GM12874 (cell line): ENCODE results near the gene PDRG1.

ENCODE experiments used
- TF ChIP-seq, protein P1 (sequence below): IDR thresholded peaks from 2 replicates; pipeline ENCODE4 v1.5.1; 2011; ENCODE audit warnings: low read depth, mild to moderate bottlenecking, control low read depth, low read length, moderate library complexity; ENCODE audit not compliant: insufficient read depth

PDRG1 gene

DNA sequence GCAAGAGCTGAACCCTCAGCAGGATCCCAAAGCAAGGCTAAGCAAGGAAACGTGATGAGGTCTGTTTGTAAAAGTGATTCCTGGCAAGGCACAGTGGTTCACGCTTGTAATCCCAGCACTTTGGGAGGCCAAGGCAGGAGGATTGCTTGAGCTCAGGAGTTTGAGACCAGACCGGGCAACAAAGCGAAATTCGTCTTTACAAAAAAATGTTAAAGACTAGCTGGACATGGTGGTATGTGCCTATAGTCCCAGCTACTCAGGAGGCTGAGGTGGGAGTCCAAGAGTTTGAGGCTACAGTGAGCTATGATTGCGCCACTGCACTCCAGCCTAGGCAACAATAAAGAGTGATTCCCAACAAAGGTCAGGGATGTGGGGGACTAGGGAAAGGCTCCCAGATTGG is 12.0 kb upstream of the PDRG1 start:
- TF ChIP-seq, protein P1, sequence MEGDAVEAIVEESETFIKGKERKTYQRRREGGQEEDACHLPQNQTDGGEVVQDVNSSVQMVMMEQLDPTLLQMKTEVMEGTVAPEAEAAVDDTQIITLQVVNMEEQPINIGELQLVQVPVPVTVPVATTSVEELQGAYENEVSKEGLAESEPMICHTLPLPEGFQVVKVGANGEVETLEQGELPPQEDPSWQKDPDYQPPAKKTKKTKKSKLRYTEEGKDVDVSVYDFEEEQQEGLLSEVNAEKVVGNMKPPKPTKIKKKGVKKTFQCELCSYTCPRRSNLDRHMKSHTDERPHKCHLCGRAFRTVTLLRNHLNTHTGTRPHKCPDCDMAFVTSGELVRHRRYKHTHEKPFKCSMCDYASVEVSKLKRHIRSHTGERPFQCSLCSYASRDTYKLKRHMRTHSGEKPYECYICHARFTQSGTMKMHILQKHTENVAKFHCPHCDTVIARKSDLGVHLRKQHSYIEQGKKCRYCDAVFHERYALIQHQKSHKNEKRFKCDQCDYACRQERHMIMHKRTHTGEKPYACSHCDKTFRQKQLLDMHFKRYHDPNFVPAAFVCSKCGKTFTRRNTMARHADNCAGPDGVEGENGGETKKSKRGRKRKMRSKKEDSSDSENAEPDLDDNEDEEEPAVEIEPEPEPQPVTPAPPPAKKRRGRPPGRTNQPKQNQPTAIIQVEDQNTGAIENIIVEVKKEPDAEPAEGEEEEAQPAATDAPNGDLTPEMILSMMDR, result no peak

DNA sequence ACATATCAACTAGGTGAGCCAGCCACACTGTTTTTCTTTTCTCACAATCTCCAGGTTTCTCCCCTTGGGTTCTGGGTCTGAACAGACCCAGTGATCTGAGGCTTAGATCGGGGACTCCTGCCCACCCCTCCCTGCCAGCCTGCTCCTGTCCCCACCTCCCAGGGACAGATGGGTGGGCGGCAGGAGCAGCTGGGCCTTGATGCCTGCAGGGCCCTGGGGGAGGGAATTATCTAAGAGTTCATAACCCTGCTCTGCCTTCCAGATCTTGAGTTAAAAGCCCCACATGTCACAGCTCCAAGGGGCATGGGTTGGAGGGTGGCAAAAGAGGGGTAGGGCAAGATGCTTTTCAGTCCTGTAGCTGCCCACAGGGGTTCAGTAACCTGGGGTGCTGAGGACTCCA is 10.9 kb upstream of the PDRG1 start:
- TF ChIP-seq, protein P1, result no peak

DNA sequence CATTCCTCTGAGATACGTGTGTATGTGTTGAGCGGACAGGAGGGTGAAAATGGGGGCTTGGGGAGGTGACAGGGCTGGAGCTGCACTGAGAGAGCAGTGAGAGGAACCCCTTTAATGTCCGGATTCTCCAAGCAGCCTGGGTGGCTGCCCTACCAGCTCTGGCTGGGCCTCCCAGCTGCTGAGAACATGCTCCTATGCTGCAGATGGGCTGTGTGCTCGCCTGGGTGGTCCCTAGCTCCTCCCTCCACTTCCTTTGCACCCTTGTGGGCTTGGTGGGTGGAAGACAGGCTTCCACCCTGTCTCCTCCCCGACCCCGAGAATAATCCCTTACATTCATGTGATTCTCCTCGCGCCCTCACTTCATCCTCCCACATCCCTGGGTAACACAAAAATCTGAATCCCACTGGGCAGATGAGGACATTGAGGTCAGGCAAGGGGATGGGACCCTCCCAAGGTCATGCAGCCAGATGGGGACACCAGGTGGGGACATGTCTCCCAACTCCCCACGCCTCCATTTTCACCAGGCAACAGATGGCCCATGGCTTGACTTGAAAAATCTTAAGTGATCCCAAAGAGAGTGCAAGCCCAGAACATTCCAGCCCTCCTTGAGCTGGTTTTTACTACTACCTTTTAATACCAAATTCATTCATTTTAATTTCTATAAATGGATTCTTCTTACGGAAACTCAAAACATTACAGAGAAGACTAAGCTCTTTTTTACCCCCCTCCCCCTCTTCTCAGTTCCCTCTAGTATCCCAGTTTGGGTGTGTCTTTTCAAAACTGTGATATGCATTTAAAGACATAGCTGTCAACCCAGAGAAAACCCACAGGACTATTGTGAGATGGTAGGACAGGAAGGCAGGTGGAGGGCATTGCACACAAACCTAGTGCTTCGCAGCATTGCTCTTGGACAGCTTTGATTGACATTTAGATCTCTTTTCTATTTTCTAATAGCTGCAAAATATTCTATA is 5.0 kb upstream of the PDRG1 start:
- TF ChIP-seq, protein P1, result no peak

DNA sequence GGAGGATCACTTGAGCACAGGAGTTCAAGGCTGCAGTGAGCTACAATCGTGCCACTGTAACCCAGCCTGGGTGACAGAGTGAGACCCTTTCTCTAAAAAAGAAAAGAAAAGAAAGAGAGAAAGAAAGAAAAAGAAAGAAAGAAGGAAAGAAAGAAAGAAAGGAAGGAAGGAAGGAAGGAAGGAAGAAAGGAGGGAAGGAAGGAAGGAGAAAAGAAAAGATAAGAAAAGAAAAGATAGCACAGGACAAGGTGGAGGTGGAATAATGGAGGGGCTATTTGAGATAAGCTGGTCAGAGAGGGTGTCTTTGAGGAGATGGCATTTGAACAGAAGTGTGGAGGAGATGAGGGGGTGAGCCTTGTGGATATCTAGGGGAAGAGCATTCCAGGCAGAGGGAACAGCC is 2.7 kb upstream of the PDRG1 start:
- TF ChIP-seq, protein P1, result no peak

DNA sequence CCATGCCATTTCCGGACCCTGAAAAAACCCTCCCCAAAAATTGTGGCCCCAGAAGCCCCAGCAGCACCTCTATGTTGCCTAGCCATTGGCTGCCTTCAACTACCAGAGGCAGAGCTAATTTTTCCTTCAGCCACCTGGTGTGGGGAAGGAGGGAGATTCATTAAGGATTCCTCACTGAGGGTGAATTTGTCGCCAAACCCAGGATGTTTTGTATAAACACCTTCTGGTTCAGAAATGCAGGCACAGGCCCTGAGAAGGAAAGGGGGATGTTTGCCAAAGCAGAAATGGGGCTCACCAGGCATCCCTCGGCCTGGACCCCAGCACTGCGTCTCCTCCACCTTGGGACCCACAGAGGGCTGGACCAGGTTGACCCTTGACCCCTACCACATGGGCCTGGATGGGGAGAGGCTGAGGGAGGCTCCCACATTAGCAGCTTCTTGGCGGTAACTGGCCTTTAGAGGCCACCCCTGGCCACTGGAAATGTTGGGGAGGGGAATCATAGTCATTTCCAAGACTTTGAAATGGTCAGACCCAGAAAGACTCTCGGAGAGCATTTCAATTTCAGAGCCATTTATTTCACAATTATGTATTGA is 1.8 kb upstream of the PDRG1 start:
- TF ChIP-seq, protein P1, result no peak

DNA sequence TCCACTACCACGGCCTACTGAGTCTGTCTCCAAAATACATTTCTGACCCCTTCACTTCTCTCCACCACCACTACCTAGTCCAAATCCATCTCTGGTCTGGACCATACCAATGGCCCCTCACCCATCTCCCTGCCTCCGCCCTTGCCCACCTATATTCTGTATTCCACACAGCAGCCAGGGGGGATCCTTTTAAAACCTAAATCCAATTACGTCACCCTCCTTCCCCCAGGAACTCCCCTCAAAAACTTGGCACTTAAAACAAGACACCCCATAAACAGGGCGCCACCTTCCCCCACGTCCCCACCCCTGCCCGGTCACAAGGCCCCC is 680 bp downstream of the PDRG1 start:
- TF ChIP-seq, protein P1, result no peak

DNA sequence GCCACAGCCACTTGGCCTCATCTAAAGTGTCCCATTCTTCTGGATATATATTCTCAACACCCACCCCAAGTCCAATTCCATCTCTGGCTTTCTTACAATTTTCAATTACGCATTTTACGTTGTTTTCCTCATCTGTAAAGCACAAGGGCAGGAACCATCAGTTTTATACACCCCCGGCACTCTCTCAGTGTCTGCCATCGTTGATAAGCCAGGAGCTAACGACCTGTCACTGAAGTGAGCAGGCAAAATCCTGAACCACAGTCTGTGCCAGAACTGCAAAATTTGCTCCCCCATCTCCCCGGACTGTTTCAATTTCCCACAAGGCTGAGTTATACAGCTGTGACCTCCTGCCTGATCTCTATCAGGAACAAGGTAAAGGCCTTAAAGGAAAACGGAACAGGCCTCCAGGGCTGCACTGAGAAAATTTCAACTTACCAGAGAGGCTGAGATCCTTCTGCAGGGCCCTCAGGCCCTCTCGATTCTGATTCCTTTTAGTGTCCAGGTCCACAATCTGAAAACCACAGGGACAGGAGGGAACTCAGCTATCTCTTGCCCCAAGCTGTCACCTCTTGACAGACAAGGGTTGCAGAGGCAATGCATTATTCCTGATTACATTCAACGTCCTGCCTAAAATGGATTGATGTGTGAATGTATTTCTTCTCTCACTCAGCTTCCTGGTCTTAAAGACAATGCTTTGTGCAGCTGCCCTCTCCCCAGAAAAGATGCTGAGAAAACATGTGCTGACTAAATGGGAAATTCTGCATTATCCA is 1.8 kb downstream of the PDRG1 start:
- TF ChIP-seq, protein P1, result no peak
